SU-DHL-6 (cell line): ENCODE results near the gene MNT.

ENCODE experiments used
- H2AFZ ChIP-seq: fragments of 200-600 bp; sonication (generic); 2 replicates; pipeline ENCODE4 v1.6.1; 2014; ENCODE audit warnings: low read depth, mild to moderate bottlenecking, moderate library complexity, mixed read lengths, antibody characterized with exemption, low read length; ENCODE audit not compliant: severe bottlenecking
- H3F3A ChIP-seq: fragments of 200-600 bp; shearing (Covaris generic); 2 replicates; pipeline ENCODE4 v1.6.0; 2016; ENCODE audit warnings: antibody characterized with exemption, mild to moderate bottlenecking; ENCODE audit not compliant: insufficient read depth
- H3K27ac ChIP-seq: fragments of 200-600 bp; sonication (generic); 2 replicates; pipeline ENCODE4 v1.5.1; 2016; ENCODE audit warnings: low read depth, mild to moderate bottlenecking, low read length, moderate library complexity, mixed read lengths
- H3K27me3 ChIP-seq: fragments of 200-600 bp; sonication (generic), shearing (Covaris generic); 2 replicates; pipeline ENCODE4 v1.6.0; 2014; ENCODE audit warnings: mild to moderate bottlenecking, low read length
- H3K36me3 ChIP-seq: fragments of 200-600 bp; sonication (generic); 2 replicates; pipeline ENCODE4 v1.6.1; 2014; ENCODE audit warnings: mild to moderate bottlenecking, low read length, mixed read lengths
- H3K4me2 ChIP-seq: fragments of 300-600, 200-600 bp; shearing (Covaris generic), sonication (generic); 2 replicates; pipeline ENCODE4 v1.6.0; 2014; ENCODE audit warnings: low read length, low read depth, mild to moderate bottlenecking; ENCODE audit not compliant: poor library complexity, severe bottlenecking
- H3K4me3 ChIP-seq: fragments of 200-600 bp; sonication (generic); 2 replicates; pipeline ENCODE4 v1.5.1; 2014; ENCODE audit warnings: antibody characterized with exemption, low read length, mild to moderate bottlenecking, mixed read lengths; ENCODE audit not compliant: insufficient read depth, poor library complexity, severe bottlenecking
- H3K79me2 ChIP-seq: fragments of 200-600 bp; sonication (generic); 2 replicates; pipeline ENCODE4 v1.6.1; 2014; ENCODE audit warnings: mild to moderate bottlenecking, low read length, moderate library complexity; ENCODE audit not compliant: insufficient read depth
- H3K9ac ChIP-seq: fragments of 200-600 bp; sonication (generic); 2 replicates; pipeline ENCODE4 v1.7.0; 2014; ENCODE audit warnings: mild to moderate bottlenecking, low read length
- H3K9me2 ChIP-seq: fragments of 200-600 bp; sonication (generic); replicated peaks from 2 replicates; pipeline ENCODE4 v1.6.1; 2014; ENCODE audit warnings: low read length; ENCODE audit not compliant: insufficient read depth
- H3K9me3 ChIP-seq: fragments of 200-600 bp; sonication (generic); 2 replicates; pipeline ENCODE4 v1.6.1; 2014; ENCODE audit warnings: low read length, mixed read lengths; ENCODE audit not compliant: insufficient read depth
- H4K20me1 ChIP-seq: fragments of 200-600 bp; sonication (generic); 2 replicates; pipeline ENCODE4 v1.6.1; 2014; ENCODE audit warnings: low read depth, mild to moderate bottlenecking, antibody characterized with exemption, low read length, moderate library complexity, mixed read lengths
- EZH2phosphoT487 ChIP-seq: fragments of 200-600 bp; sonication (generic), shearing (Covaris generic); conservative IDR thresholded peaks from 2 replicates; pipeline ENCODE4 v1.6.1; 2018; ENCODE audit warnings: mild to moderate bottlenecking, antibody characterized with exemption, low read length, moderate library complexity, mixed read lengths
- TF ChIP-seq, protein P1 (sequence below): fragments of 200-600 bp; sonication (generic); IDR thresholded peaks from one replicate; pipeline ENCODE4 v1.5.1; 2017; ENCODE audit warnings: antibody characterized with exemption, mild to moderate bottlenecking, low read length, moderate library complexity; ENCODE audit not compliant: insufficient read depth, poor library complexity, severe bottlenecking

Gene MNT

GRCh38 chr17:2362416-2362815 lies 38.4 kb downstream of the MNT start:
- Histone ChIP-seq H3K9me2 (no peaks in the 10 kb centered on the region), H3K9me3 (no peaks in the 10 kb centered on the region), H3K79me2 (no peaks in the 10 kb centered on the region), H4K20me1 (no peaks in the 10 kb centered on the region), H3F3A (no peaks in the 10 kb centered on the region), H3K4me2 (no peak overlapping the region), H3K27ac (no peak overlapping the region), H2AFZ (no peak overlapping the region), H3K27me3 (no peaks in the 10 kb centered on the region), H3K9ac (no peak overlapping the region), H3K4me3 (no peak overlapping the region), H3K36me3 (no peaks in the 10 kb centered on the region)
- TF ChIP-seq EZH2phosphoT487: no peak
- TF ChIP-seq, protein P1, sequence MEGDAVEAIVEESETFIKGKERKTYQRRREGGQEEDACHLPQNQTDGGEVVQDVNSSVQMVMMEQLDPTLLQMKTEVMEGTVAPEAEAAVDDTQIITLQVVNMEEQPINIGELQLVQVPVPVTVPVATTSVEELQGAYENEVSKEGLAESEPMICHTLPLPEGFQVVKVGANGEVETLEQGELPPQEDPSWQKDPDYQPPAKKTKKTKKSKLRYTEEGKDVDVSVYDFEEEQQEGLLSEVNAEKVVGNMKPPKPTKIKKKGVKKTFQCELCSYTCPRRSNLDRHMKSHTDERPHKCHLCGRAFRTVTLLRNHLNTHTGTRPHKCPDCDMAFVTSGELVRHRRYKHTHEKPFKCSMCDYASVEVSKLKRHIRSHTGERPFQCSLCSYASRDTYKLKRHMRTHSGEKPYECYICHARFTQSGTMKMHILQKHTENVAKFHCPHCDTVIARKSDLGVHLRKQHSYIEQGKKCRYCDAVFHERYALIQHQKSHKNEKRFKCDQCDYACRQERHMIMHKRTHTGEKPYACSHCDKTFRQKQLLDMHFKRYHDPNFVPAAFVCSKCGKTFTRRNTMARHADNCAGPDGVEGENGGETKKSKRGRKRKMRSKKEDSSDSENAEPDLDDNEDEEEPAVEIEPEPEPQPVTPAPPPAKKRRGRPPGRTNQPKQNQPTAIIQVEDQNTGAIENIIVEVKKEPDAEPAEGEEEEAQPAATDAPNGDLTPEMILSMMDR: no peak

- H3K27me3 ChIP-seq: no peaks in the 10 kb centered on the region
- H3K4me2 ChIP-seq: no peak overlapping the region
- H3K36me3 ChIP-seq: no peaks in the 10 kb centered on the region
- no peak overlapping the region for H2AFZ ChIP-seq
- no peak for TF ChIP-seq EZH2phosphoT487
- TF ChIP-seq, protein P1: no peak
- H3K9me3 ChIP-seq: no peaks in the 10 kb centered on the region
- no peak overlapping the region for H3K9ac ChIP-seq
- no peak overlapping the region for H3K27ac ChIP-seq
- no peaks in the 10 kb centered on the region for H4K20me1 ChIP-seq
- H3K9me2 ChIP-seq: no peaks in the 10 kb centered on the region
- H3K4me3 ChIP-seq: no peak overlapping the region
- no peaks in the 10 kb centered on the region for H3F3A ChIP-seq
- H3K79me2 ChIP-seq: no peaks in the 10 kb centered on the region
These were observed 38.8 kb downstream of the MNT start for GRCh38 chr17:2362016-2362415.

GRCh38 chr17:2361010-2361760 lies 39.7 kb downstream of the MNT start:
- H2AFZ ChIP-seq: no peak overlapping the region
- H3K27ac ChIP-seq: no peak overlapping the region
- TF ChIP-seq, protein P1: no peak
- no peak for TF ChIP-seq EZH2phosphoT487
- H4K20me1 ChIP-seq: no peaks in the 10 kb centered on the region
- no peaks in the 10 kb centered on the region for H3K9me2 ChIP-seq
- no peaks in the 10 kb centered on the region for H3K9me3 ChIP-seq
- no peak overlapping the region for H3K4me3 ChIP-seq
- H3K79me2 ChIP-seq: no peaks in the 10 kb centered on the region
- H3K27me3 ChIP-seq: no peaks in the 10 kb centered on the region
- no peaks in the 10 kb centered on the region for H3K36me3 ChIP-seq
- no peak overlapping the region for H3K9ac ChIP-seq
- H3F3A ChIP-seq: no peaks in the 10 kb centered on the region
- no peak overlapping the region for H3K4me2 ChIP-seq
